Measurements from ENCODE around the gene UNC45A.

GRCh38 chr15:90913398-90913944, 21.6 kb upstream of the UNC45A start:
- TF ChIP-seq CTCF (IDR thresholded peaks at IDR 0.05): no peak
- TF ChIP-seq POLR2AphosphoS5 (IDR thresholded peaks at IDR 0.05): no peak
- no peak for TF ChIP-seq POLR2A (IDR thresholded peaks at IDR 0.05)
